Activated T-cell treated with anti-CD3 and anti-CD28 coated beads for 4 hours (primary cell): ENCODE data around the gene TMEM255A.

Source experiments
- DNase-seq: peaks from one replicate; pipeline ENCODE4 v3.0.0-alpha.2; 2020

TMEM255A gene

DNA sequence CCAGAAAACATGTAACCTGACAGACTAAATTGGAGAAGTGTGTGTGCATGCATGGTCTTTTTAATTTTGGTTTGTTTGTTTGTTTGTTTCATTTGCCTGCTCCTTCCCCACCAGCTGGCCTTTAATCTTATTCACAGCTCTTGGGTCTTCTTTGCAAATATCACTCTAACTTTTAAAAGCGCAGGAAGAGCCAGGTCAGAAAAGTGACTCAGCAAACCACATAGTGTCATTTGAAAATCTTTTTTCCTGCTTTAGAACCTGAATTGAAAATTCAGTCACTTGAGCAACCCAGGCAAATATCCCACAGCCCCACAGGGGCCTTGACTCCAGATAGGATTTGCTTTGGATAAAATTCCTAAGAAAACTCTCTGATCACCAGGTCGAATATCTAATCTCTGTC is 4.6 kb downstream of the TMEM255A start:
- no peak for DNase-seq

DNA sequence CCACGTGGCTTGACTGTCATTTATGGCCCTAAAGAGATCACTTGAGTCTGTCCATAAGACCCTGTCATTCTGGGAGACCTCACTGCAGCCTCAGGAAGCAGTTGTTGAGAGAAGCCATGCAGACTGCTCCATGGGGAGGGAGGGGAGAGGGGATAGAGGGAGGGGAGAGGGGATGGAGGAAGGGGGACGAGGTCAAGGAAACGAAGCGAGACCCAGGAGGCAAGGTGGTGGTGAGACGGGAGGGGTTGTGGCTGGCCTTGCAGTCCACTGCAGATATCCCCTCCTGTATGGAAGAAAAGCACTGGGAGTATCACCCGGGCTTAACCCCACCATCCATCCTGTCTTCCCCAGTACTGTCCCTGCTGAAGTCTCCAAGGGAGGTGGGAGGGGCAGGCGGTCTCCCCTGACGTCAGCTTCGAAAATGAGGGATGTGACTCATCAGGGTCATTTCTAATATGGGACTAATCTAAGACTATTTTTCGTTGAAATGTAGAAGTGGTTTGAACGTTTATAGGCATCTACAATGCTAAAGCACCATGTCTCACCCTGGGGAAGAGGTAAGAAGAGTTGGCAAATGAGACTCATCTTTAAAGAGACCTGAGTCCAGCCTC is 5.6 kb downstream of the TMEM255A start:
- DNase-seq, result no peak

DNA sequence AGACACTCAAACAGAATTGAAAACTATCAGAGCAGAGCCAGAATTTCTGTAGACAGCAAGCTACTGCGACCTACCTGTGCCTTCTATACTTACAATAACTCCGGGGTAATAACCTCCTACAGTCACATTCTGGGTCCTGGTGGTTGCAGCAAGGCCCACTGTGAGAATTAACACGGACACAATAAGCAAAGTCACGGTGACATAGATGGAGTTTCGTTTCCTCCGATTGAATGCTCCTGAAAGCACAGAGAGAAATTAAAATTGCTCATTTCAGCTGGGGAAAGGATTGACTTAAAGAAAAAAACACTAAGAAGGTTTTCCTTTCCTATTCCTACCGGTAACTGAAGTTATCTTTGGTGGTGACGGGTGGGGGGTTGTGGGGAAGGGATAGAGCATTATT is 7.0 kb downstream of the TMEM255A start:
- no peak for DNase-seq

DNA sequence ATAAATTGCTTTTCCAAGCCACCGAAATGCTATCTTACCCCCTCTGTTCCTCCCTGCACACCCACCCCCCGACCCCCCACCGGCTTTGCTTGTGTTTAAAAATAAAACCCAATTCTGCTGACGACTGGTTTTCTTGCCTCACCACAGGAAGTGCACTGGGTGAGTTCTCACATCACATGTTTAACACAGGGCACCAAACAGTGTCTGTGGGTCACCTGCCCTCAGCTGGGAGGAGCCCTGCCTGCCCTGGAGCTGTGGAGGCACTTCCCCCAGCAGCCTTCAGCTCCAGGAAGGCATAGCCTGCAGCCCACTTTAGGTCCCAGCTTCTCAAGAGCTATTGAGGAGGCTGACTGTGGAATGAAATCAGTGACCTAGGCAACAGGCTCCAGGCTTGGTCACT is 8.8 kb downstream of the TMEM255A start:
- DNase-seq, result no peak

DNA sequence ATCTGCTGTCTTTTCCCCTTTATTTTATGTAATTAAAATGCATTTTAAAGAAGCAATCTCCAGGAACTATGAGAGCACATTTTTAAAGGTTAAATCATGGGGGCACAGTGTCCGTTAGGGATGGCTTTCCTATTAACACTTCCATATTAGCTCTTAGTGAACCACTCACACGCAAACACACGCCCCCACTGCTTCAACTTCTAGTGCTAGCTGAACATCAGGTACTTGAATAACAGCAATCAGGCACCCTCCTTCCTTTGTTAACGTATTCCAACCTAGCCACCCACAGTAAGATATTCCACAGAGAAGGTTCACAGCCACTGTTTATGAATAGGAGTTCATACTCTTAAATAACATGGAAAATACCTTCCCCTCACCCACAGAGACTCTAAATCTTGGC is 9.3 kb downstream of the TMEM255A start:
- no peak for DNase-seq

DNA sequence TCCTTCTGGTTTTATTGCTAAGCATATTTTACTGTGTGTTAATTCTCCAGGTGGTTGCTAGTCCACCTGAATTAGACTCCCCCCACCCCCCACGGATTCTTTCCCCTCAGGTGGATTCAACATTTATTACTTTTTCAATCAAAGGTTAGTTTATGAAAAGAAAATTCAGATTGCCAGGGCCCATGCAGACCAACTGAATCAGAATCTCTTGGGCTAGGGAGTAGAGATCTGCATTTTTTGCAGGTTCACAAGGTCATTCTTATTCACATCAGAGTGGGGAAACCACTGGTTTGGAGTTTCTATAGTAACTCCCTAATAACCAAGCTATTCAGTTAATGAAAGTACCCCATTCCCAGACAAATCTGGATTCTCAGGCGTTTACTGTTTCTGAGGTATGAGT is 9.8 kb downstream of the TMEM255A start:
- DNase-seq, result no peak

DNA sequence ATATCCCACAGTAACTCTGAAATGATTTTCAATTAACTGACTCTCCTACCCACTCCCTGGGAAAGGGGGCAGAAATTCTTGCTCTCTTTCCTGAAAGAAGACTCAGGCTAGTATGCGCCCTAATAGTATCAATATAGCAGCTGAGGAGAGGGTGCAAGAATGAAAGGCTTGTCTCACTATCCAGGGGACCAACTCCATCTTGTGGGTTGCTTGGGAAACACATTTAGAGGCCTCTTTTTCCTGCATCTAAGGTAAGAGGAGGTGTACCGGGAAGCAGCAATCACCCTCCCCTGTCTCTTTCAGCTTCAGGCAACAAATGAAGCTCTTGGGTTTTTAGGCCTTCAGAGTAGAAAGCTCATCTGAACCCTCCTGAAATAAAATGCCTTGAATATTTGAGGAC is 11.3 kb downstream of the TMEM255A start:
- DNase-seq, result no peak

DNA sequence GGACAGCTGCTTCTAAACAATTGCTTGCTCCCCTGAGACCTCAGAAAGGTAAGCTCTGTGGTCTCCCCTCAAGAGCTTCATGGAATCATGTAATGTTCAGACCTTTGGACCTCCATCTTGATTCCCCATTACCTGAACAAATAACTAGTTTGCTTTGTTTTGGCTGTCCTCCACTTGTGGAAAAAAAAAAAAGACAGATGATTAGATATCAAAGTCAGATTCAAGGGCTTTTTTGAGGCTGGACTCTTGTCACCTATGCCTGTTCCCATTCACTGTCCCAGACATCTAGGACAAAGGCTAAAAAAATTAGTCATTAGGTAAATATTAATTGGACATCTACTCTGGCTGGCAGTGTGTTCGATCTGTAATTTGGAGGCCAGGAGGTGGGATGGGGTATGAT is 13.3 kb downstream of the TMEM255A start:
- no peak for DNase-seq

DNA sequence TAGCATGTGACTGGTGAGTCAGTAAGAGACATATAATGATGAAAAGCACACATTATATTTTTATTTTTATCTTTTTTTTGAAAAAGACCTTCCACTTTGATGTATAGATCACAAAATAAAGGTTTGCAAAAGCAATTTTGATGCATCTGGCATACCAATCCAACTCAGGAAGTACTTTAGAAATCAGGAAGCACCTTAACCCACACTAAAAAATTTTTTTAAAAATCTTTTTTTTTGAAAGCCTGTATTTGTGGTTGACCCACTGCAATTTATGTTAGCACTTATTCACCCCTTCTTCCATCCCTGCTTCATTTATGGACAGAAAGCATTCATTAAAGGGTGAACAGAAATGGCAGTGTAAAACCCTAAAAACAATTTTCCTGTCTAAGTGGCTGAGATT is 16.6 kb downstream of the TMEM255A start:
- DNase-seq, result no peak

DNA sequence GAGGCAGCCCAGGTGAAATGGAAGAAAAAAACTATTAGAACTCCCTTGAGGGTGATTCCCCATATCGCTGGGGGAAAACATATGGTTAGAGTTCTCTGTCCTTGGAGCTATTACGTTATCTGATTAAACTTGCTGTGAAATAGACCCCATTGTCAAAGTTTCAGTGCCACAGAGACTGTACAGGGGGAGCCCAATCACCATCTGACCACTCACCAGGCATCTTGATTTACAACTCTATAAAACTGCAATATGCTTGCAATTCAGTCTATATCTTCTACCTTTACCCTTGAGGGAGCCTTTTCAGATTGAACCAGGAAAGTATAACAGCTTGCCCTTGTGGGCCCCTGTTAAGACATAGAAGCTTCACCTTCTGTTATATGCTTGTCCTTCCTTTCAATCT is 18.2 kb downstream of the TMEM255A start:
- DNase-seq, result no peak

DNA sequence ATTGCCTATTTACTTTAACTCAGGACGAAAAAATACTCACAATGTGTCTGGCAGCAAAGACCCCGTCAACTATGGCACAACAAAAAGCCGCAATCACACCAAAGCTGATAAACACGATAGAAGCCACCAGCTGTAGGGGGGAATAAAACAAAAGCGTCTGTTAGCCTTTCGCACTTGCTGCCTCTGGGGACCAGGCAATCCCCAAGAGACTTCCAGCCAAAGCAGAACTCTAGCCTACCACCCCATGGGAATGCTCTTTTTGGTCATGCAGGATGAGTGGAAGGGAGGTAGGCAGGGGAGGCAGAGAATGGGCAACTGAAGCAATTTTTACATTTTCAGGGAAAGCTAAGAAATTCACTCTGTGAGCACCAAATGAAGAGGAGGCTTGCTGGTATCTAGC is 20.1 kb downstream of the TMEM255A start:
- no peak for DNase-seq

DNA sequence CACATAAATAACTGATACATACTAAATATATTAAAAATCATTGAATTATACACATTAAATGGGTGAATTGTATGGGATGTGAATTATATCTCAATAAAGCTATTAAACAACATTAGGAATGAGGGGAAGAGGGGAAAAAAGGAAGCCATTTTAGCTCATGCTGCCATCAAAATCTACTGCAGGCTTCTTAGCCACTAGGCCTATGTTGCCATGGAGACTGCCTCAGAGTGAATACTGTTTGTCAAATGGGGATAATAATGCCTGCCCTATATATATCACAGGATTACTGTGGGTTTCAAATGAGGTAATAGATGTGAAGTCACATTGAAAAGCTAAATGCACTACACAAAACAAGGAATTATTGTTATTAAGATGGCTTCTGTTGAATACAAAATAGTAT is 21.2 kb downstream of the TMEM255A start:
- no peak for DNase-seq

DNA sequence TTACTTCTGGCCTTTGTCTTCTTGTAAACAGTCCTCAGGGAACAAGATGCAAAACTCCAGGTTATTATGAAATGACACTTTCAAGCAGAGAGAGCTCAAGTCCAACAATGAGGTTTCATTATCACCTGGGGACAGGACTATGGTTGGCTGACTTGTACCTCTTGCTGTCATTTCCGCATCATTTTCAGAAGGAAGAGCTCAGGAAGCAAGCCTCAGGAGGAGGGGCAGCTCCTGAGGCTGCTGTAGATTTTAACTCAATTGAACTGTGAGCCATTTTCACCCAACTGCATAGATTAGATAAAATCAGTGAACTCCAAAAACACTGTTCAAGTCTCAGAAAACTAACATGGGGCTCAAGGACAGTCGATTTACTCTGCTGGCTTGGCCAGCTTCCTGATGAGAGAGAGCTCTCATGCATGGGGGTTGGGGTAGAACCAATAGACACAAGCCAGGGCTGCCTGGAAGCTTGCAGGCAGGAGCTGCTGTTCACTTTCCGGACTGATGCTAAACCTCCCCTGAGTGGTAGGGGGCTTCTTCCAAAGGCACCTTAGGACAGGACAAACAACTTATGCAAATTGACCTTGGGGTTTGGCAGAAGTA is 23.6 kb downstream of the TMEM255A start:
- DNase-seq, result no peak

DNA sequence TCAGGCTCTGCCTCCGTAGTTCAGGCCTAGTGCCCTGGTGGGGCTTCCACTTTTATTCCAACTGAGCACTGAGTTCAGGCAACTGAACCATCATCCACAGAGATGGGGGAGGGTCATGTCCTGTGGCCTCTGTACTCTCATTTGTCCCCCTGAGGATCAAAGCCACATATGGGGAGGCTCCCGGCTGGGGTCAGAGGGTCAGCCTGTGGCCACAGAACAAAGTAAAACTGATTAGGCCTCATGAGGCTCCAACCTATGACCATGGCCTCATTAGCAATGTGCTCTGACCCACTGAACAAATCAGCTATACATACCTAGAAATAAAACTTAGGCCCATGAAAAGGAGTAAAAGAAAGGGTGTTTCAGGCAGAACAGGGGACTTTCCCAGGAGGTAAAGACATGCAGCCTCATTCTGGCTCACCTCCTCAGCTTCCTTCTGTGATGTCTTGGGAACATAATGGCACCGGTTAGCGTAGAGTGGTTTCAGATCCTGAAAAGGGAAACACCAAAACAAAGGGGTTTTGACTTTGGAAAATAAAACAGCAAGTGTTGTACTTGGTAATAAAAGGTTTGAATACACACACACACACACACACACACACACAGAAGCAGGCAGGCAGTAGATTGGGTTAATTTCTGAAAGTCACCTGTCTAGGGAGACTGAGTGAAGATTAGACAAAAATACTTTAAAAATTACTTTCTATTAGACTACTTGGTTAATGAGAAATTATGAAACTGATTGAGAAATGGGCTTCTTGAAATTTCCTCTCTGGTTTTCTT is 24.3 kb downstream of the TMEM255A start:
- no peak for DNase-seq

DNA sequence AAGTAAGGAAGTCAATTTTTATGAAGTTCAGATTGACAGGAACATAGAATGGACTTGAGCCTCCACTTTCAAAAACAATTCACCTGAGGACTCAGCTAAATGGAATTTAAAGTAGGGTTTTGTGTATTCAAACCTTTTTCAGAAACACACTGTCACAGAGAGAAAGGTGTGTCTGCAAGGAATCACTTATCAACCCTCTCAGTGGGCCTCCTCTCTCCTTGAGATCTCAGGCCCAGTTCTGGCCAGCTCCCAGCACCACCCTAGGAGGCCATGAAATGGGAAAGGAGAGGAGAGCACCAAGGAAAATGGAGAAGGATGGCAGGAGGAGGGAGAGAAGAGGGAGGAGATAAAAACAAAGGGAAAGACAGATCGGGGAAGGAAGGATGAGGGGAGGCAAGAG is 28.6 kb downstream of the TMEM255A start:
- no peak for DNase-seq

DNA sequence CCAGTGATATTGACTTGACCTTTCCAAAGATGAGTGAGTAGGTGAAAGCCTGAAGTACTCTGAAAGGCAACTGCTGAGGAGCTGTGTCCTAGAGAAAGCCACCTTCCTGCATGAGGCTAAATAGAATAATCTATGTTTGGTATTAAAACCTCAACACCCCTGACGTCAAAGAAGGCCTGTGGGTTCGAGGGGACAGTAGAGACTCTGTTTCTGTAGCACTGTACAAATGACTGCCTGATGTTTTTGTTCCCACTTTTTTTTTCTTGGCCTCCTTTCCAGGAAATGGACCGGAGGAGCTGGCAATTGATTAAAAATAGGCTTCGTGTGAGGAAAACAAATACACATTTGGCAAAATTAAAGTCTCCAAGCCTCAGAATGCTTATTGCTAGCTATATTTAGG is 29.5 kb downstream of the TMEM255A start:
- no peak for DNase-seq

DNA sequence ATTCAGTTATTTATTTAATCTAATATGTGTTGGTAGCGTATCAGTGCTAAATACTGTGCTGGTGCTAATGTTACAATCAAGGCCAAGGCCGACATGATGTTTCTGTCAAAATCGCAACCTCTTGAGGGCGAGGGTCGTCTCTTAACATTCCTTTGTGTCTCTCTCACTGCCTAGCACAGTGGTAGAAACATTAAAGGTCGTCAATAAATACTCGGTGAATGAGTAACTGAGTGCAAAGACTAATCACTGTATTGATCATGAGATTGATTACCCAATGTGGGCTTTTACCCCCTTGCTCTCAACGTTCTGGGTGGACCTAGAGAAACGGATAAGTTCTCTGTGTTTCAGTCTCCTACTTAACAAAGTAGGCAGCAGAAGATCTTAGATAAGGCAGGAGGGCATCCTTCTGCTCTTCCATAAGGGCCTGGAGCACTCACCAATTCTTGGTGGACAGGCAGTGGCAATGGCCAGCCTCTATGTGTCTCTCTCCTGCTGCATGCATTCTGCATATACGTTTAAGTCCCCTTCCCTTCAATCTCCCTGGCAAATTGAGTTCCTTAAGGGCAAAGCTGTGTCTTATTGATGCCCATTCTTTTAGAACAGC is 30.1 kb downstream of the TMEM255A start:
- DNase-seq, result no peak

DNA sequence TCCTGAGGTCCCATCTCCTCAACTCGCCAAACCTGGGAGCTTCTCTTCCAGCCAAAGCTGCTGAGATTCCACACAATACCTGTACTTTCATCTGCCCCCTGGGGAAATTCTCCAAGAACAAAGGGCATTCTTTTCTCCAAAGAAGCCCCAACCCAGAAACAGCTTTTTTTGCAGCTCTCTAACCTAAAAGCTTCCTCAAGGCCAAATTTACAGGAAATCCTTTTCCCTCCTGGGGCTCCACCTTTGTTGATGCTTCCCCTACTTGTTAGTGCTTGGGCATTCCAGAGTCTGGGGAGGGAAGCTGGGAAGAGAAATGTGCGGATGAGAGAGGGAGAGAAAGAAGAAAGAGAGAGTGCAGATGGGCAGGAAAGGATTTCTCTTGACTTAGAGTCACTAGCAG is 36.3 kb downstream of the TMEM255A start:
- no peak for DNase-seq

DNA sequence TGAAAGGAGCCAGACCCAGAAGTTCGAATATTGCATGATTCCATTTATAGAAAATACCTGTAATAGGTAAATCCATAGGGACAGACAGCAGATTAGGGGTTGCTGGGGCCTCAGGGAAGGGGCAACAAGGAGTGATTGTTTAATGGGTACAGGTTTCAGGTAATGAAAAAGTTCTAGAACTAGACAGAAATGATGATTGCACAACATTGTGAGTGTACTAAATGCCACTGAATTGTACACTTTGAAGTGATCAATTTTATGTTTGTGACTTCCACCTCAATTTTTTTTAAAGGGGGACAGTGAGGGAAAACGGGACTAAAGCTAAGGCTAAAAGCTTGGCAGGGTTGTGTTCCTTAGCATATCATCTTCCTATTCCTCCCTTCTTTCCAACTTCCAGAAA is 37.1 kb downstream of the TMEM255A start:
- DNase-seq, result no peak

DNA sequence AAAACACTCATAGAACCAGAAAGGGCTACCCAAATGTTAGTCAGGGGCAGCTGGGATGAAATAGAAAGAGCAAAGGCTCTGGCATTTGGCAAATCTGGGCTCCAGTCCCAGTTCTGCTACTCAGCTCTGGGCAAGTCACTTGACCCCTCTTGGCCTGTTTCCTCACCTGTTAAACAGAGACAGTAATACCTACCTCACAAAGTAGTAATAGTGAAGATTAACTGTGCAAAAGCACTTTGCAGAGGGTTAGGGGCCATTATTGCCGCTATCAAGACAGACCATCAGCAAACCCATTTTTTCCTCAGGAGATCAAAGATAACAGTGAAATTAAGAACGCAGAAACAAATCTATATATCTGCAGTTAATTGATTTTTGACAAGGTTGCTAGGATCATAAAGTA is 40.0 kb downstream of the TMEM255A start:
- DNase-seq, result no peak

DNA sequence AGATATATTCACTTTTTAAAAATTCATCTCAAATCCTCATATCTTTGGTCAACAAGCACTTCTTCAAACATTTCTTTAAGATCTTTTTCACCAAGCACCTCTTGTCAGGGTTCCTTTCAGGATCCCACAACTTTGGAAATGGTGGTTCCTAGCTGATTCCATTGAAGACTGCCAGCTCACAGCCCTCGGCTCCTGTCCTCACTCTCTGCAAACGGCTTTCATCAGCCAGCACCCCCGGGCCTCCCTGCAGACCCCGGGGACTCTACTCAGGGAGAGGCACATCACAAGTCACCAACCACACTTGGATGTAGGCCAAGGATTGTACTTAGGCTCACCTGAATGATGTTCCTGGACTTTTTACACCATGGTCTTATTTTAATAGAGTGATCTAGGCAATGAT is 40.7 kb downstream of the TMEM255A start:
- no peak for DNase-seq

DNA sequence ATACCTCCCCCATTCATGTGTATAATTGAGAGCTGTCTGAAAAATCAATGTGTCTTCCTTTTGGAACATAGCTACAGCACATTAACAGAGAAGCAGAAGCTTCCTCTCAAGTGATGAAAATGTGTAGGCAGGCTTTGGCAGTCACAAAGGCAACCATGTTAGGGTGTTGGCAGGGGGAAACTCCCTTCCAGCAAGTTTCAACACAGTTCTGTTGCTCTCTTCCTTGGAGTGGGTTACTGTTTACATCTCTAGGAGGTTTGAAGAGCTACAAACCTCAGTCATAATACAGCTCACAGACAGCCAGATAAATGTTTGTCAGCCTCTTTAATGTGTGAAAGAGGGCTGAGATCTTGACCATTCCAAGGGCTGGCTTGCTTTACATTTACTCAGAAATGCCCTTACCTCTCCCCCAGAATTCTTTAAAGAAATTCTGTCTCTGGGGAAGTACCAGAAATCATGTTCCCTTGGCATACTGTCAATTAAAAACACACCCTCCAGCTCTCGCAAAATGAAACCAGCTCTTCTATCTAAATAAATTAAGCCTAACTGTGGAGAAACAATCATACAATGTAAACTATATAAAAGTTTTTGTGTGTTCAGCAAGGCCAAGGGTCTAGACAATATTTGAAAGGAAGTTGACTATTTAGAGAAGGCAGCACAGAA is 41.8 kb downstream of the TMEM255A start:
- DNase-seq, result no peak

DNA sequence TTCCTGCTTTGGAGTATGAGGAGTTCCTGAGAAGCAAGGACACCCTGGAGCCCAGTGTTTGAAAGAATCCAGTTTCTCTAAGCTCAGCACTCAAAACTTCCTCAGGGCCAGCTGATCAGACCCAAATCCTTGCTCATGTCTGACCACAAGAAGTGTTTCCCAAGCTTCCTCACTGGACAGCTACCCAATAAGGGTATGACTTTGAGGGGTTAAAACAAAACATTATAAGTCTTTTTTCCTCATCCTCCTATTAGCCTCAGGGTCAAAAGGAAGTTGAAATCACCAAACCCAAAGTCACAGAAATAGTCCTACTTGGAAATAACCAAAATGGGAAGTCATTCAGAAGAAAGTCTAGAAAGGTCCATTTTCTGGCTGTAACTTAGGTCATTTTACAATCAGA is 46.9 kb downstream of the TMEM255A start:
- DNase-seq, result no peak
